Measurements from ENCODE around the gene LAMA5.

Gene LAMA5

DNA sequence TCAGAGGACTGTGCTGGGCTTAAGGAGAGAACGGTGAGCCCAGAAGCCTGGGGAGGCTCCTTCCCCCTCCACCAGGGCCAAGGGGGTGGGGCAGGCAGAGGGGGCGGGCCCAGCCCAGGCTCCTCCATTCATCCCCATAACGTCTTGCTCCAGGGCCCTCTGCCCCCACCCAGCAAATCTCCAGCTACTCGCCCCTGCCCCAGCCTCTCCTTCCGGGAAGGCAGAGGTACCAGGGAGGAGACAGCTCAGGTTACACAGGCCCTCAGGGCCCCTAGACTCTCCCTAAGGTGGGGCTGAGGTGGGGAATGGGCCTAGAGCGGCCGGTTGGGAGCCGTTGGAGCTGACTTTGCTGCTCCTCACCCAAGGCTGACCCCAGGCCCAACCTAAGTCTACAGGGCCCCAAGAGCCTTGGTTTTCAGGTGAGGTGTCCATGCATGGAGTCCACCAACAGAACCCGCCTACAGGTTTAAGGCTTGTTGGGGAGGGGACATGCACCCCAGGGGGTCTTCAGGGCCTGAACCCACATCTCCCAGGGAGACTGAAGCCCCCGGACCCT is 1.2 kb downstream of the LAMA5 start:
- DNase-seq (no peak), ATAC-seq (ENCODE audit: insufficient read depth, low read depth) (0 out of 3 replicates have a peak, but pooled peaks have one; percentile 25)
- H3K27ac ChIP-seq (ENCODE audit: low read length): no peak overlapping the region
- H3K79me2 ChIP-seq (ENCODE audit: insufficient read depth, low read length): no peaks in the 10 kb centered on the region
- no peak overlapping the region for H2AFZ ChIP-seq (ENCODE audit: low read depth, low read length)
- no peaks in the 10 kb centered on the region for H3K4me1 ChIP-seq (ENCODE audit: insufficient read depth, low read length)
- H4K20me1 ChIP-seq (ENCODE audit: insufficient read depth, low read length): peaks cover 15% of the 10 kb centered on the region
- no peaks in the 10 kb centered on the region for H3K9me3 ChIP-seq (ENCODE audit: insufficient read depth, low read length, severe bottlenecking)
- H3K4me3 ChIP-seq (ENCODE audit: low read depth in 1 of 2, low read length in 2 of 2): no peak overlapping the region
- no peak for TF ChIP-seq EZH2 (IDR thresholded peaks at IDR 0.05; ENCODE audit: borderline replicate concordance, low read depth, low read length, severe bottlenecking)
- TF ChIP-seq, protein P1, sequence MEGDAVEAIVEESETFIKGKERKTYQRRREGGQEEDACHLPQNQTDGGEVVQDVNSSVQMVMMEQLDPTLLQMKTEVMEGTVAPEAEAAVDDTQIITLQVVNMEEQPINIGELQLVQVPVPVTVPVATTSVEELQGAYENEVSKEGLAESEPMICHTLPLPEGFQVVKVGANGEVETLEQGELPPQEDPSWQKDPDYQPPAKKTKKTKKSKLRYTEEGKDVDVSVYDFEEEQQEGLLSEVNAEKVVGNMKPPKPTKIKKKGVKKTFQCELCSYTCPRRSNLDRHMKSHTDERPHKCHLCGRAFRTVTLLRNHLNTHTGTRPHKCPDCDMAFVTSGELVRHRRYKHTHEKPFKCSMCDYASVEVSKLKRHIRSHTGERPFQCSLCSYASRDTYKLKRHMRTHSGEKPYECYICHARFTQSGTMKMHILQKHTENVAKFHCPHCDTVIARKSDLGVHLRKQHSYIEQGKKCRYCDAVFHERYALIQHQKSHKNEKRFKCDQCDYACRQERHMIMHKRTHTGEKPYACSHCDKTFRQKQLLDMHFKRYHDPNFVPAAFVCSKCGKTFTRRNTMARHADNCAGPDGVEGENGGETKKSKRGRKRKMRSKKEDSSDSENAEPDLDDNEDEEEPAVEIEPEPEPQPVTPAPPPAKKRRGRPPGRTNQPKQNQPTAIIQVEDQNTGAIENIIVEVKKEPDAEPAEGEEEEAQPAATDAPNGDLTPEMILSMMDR (IDR thresholded peaks at IDR 0.05; ENCODE audit: borderline replicate concordance, extremely low read depth, low read length, poor library complexity, severe bottlenecking): no peak
- no peak overlapping the region for H3K4me2 ChIP-seq (ENCODE audit: insufficient read depth, low read length)
- no peak overlapping the region for H3K9ac ChIP-seq (ENCODE audit: low read depth, low read length)
- H3K27me3 ChIP-seq (ENCODE audit: insufficient read depth, low read length, poor library complexity): peaks cover 2% of the 10 kb centered on the region
- H3K36me3 ChIP-seq (ENCODE audit: insufficient read depth, low read length): no peaks in the 10 kb centered on the region

DNA sequence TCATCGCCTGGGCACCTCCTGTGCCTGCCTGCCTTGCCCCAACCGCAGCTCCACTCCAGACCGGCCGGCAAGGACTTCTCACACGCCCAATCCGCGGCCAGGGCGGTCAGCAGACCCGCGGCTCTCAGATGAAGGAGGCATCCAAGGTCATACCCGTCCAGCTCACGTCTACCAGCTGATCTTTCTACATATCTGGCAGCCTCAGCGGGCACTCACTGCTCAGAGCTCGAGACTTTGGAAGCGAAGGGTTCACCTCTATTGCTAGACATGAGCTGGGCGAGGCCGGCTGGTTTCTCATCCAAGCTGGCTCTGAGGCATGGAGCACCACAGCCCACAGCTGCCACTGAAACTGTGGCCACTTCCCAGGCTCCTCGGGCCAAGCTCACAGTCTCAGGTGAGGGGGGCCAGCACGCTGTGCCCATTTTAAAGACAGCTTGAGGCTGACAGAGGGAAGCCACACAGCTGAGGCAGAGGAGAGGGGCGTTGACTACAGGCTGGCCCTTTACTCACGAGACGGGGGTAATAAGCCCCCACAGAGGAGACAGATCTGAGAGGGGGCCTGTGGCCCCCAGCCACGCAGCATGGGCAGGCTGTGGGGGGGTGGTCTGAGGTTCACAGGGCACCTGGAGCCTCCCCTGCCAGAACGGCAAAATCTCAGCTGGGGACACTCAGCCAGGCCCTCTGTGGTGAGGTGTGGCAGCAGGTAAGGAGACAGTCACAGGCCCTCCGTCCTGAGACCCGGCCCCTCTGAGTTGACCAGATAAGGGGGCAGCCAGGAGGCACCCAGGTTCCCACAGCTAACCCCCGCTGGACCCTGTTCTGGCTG is 2.0 kb downstream of the LAMA5 start:
- Histone ChIP-seq H3K36me3 (ENCODE audit: insufficient read depth, low read length) (no peaks in the 10 kb centered on the region), H3K9me3 (ENCODE audit: insufficient read depth, low read length, severe bottlenecking) (no peaks in the 10 kb centered on the region), H3K4me2 (ENCODE audit: insufficient read depth, low read length) (no peak overlapping the region), H3K27me3 (ENCODE audit: insufficient read depth, low read length, poor library complexity) (peaks cover 2% of the 10 kb centered on the region), H2AFZ (ENCODE audit: low read depth, low read length) (no peak overlapping the region), H3K9ac (ENCODE audit: low read depth, low read length) (no peak overlapping the region), H4K20me1 (ENCODE audit: insufficient read depth, low read length) (peaks cover 14% of the 10 kb centered on the region), H3K79me2 (ENCODE audit: insufficient read depth, low read length) (no peaks in the 10 kb centered on the region), H3K4me3 (ENCODE audit: low read depth in 1 of 2, low read length in 2 of 2) (no peak overlapping the region), H3K27ac (ENCODE audit: low read length) (no peak overlapping the region), H3K4me1 (ENCODE audit: insufficient read depth, low read length) (no peaks in the 10 kb centered on the region)
- ATAC-seq (ENCODE audit: insufficient read depth, low read depth): no peak
- TF ChIP-seq, protein P1 (IDR thresholded peaks at IDR 0.05; ENCODE audit: borderline replicate concordance, extremely low read depth, low read length, poor library complexity, severe bottlenecking): no peak
- no peak for TF ChIP-seq EZH2 (IDR thresholded peaks at IDR 0.05; ENCODE audit: borderline replicate concordance, low read depth, low read length, severe bottlenecking)
- DNase-seq: no peak

DNA sequence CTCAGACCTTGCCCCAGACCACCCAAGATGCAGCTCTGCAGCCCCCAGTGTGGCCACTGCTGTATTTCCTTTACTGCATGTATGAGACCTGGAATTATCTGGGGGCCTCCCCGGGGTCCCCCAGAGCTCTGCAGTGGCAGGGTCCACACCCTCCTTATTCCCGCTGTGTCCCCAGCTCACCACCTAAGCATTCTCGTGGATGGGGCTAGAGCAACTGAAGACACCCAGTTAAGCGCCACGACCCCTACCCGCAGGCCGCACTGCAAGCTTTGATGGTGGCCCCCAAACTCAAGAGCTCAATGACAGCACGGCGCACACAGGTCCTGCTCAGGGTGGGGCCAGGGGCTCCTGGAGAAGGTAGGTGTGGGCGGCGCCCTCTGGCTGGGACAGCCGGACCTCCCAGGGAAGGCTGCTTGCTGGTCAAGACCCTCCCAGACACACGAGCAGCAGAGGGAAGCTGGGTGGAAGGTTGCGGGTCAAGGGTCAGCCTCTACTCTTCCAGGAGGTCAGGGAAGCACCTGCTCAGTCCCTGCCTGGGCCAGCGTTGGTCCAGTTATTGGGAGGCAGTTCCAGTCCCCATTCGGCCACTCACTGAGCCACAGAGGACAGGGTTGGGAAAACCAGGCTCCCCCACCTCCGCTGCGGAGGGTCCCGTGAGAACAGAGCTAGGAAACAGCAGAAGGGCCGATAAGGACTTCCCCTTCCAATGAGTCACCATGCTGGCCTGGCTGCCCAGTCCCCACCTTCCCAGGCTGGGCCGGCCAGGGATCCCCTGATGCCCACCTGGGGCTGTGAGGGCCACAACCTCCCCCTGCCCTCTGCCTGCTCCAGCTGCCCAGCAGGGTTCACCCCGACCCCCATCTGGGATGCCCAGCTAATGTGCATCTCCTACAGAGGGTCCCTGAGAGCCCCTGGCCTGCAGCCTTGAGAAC is 2.9 kb downstream of the LAMA5 start:
- H3K27ac ChIP-seq (ENCODE audit: low read length): no peak overlapping the region

More for the DNA sequence above, 2.9 kb downstream of the LAMA5 start:
- no peak overlapping the region for H2AFZ ChIP-seq (ENCODE audit: low read depth, low read length)
- no peaks in the 10 kb centered on the region for H3K79me2 ChIP-seq (ENCODE audit: insufficient read depth, low read length)
- no peak overlapping the region for H3K4me2 ChIP-seq (ENCODE audit: insufficient read depth, low read length)
- H4K20me1 ChIP-seq (ENCODE audit: insufficient read depth, low read length): peaks cover 10% of the 10 kb centered on the region
- DNase-seq (no peak), ATAC-seq (ENCODE audit: insufficient read depth, low read depth) (no peak)
- no peaks in the 10 kb centered on the region for H3K9me3 ChIP-seq (ENCODE audit: insufficient read depth, low read length, severe bottlenecking)
- H3K9ac ChIP-seq (ENCODE audit: low read depth, low read length): no peak overlapping the region
- no peak overlapping the region for H3K4me3 ChIP-seq (ENCODE audit: low read depth in 1 of 2, low read length in 2 of 2)
- H3K27me3 ChIP-seq (ENCODE audit: insufficient read depth, low read length, poor library complexity): peaks cover 2% of the 10 kb centered on the region
- H3K36me3 ChIP-seq (ENCODE audit: insufficient read depth, low read length): no peaks in the 10 kb centered on the region
- TF ChIP-seq, protein P1 (IDR thresholded peaks at IDR 0.05; ENCODE audit: borderline replicate concordance, extremely low read depth, low read length, poor library complexity, severe bottlenecking): no peak
- no peak for TF ChIP-seq EZH2 (IDR thresholded peaks at IDR 0.05; ENCODE audit: borderline replicate concordance, low read depth, low read length, severe bottlenecking)
- no peaks in the 10 kb centered on the region for H3K4me1 ChIP-seq (ENCODE audit: insufficient read depth, low read length)
